HCT116 (cell line): ENCODE results near the gene S100G. TPM values are rescaled to one million over a fixed set of nuclear protein-coding genes. Genes with fewer than 3 reads are reported as not detected.

Source experiments
- ATAC-seq: fragments of 200-7000 bp; cut with Tn5 transposase; 2 replicates; pipeline ENCODE4 v1.9.1; 2020; ENCODE audit warnings: mild to moderate bottlenecking, moderate library complexity
- BruUV-seq: library from RNA; stranded (reverse); fragments of 400-500 nt; replicated peaks from 2 replicates; lab custom pipeline; 2021; lab: Mats Ljungman, UMichigan
- CTCF ChIA-PET: fragments of 300-600 bp; sonication (Branson Sonifier 250); formaldehyde crosslinking; loops from one replicate; lab custom pipeline; 2021; ENCODE audit warnings: antibody characterized with exemption; lab: Charles Lee
- POLR2A ChIA-PET: fragments of 300-600, 350-600 bp; sonication (Branson Sonifier 250); formaldehyde crosslinking; loops from one replicate; lab custom pipeline; 2021; ENCODE audit warnings: antibody characterized with exemption; lab: Charles Lee
- RAD21 ChIA-PET, 2 experiments: fragments of 300-600 bp; sonication (Branson Sonifier 250); formaldehyde crosslinking; loops; one replicate each; lab custom pipeline; 2023; ENCODE audit warnings: low total read pairs in 2 of 2; ENCODE audit not compliant: uncharacterized antibody in 2 of 2, unreplicated experiment in 2 of 2, low non-redundant PET in 1 of 2; lab: Charles Lee
- DNase-seq: peaks from one replicate; pipeline ENCODE4 v3.0.0-alpha.2; 2010; ENCODE audit warnings: low read depth, low spot score
- H2AFZ ChIP-seq: fragments of 200-600 bp; shearing (Covaris generic), sonication (generic); 2 replicates; pipeline ENCODE4 v1.6.1; 2017; ENCODE audit warnings: low read depth, mixed run types, mixed read lengths, antibody characterized with exemption, low read length; ENCODE audit not compliant: poor library complexity, severe bottlenecking
- H3K27ac ChIP-seq: 2 replicates; pipeline ENCODE4 v1.5.1; 2012; ENCODE audit warnings: low read depth, low read length
- H3K27me3 ChIP-seq: fragments of 200-600 bp; sonication (generic); 2 replicates; pipeline ENCODE4 v1.6.1; 2016; ENCODE audit warnings: mixed run types, low read length, mixed read lengths; ENCODE audit not compliant: insufficient read depth
- H3K36me3 ChIP-seq, 2 experiments: fragments of 200-500 bp in 1 of 2; fragments of 200-600 bp in 1 of 2; sonication (Bioruptor generic) in 1 of 2; sonication (generic) in 1 of 2; 2 replicates each; pipeline versions ENCODE4 v1.5.1 to v1.6.1; 2014 to 2016; ENCODE audit warnings: low read length in 2 of 2, inconsistent platforms in 1 of 2, mixed read lengths in 1 of 2, mixed run types in 1 of 2; ENCODE audit not compliant: insufficient read depth in 2 of 2, control insufficient read depth in 1 of 2
- H3K4me1 ChIP-seq, 2 experiments: fragments of 200-600 bp in 1 of 2; sonication (generic) in 1 of 2; 2 replicates each; pipeline versions ENCODE4 v1.5.1 to v1.6.1; 2012 to 2017; ENCODE audit warnings: low read length in 2 of 2, inconsistent platforms in 1 of 2, mild to moderate bottlenecking in 1 of 2, mixed read lengths in 1 of 2, mixed run types in 1 of 2, moderate library complexity in 1 of 2; ENCODE audit not compliant: insufficient read depth in 2 of 2, control insufficient read depth in 1 of 2
- H3K4me2 ChIP-seq: fragments of 200-600 bp; sonication (generic); 2 replicates; pipeline ENCODE4 v1.6.1; 2017; ENCODE audit warnings: mixed run types, low read length, mixed read lengths
- H3K4me3 ChIP-seq, 2 experiments: fragments of 200-600 bp in 1 of 2; sonication (generic) in 1 of 2; replicated peaks in 1 of 2; 2 replicates each; pipeline ENCODE4 v1.5.1; 2011 to 2016; ENCODE audit warnings: low read length in 2 of 2, control low read depth in 1 of 2, low read depth in 1 of 2, mild to moderate bottlenecking in 1 of 2, mixed read lengths in 1 of 2, mixed run types in 1 of 2
- H3K79me2 ChIP-seq: fragments of 200-600 bp; sonication (generic); 2 replicates; pipeline ENCODE4 v1.6.1; 2017; ENCODE audit warnings: mild to moderate bottlenecking, mixed run types, low read length, moderate library complexity, mixed read lengths; ENCODE audit not compliant: insufficient read depth
- H3K9ac ChIP-seq: fragments of 200-600 bp; sonication (generic); 2 replicates; pipeline ENCODE4 v1.6.1; 2016; ENCODE audit warnings: low read length, mixed read lengths
- H3K9me2 ChIP-seq: fragments of 200-600 bp; sonication (generic), shearing (Covaris generic); 2 replicates; pipeline ENCODE4 v1.6.1; 2017; ENCODE audit warnings: mixed run types, mild to moderate bottlenecking, moderate library complexity; ENCODE audit not compliant: insufficient read depth
- H3K9me3 ChIP-seq, 2 experiments: fragments of 200-500 bp in 1 of 2; fragments of 200-600 bp in 1 of 2; sonication (Bioruptor generic) in 1 of 2; sonication (generic) in 1 of 2; 2 replicates each; pipeline ENCODE4 v1.6.1; 2014 to 2017; ENCODE audit warnings: low read length in 2 of 2, mixed read lengths in 2 of 2, inconsistent platforms in 1 of 2, low read depth in 1 of 2, mild to moderate bottlenecking in 1 of 2, mixed run types in 1 of 2, moderate library complexity in 1 of 2; ENCODE audit not compliant: control insufficient read depth in 1 of 2, insufficient read depth in 1 of 2
- H4K20me1 ChIP-seq: fragments of 200-600 bp; sonication (generic), shearing (Covaris generic); 2 replicates; pipeline ENCODE4 v1.6.1; 2017; ENCODE audit warnings: mixed run types, mild to moderate bottlenecking, moderate library complexity; ENCODE audit not compliant: insufficient read depth
- CBX3 ChIP-seq: IDR thresholded peaks from 2 replicates; pipeline ENCODE4 v1.6.1; 2012; ENCODE audit warnings: low read depth
- CEBPB ChIP-seq: IDR thresholded peaks from 2 replicates; pipeline ENCODE4 v1.6.1; 2012; ENCODE audit warnings: low read depth
- EGR1 ChIP-seq: IDR thresholded peaks from 2 replicates; pipeline ENCODE4 v1.6.1; 2012; ENCODE audit warnings: low read depth
- EZH2phosphoT487 ChIP-seq: fragments of 200-600 bp; IDR thresholded peaks from 2 replicates; pipeline ENCODE4 v1.6.1; 2018; ENCODE audit warnings: antibody characterized with exemption, borderline replicate concordance
- FOSL1 ChIP-seq: IDR thresholded peaks from 2 replicates; pipeline ENCODE4 v1.6.1; 2012; ENCODE audit warnings: low read depth
- MAX ChIP-seq: IDR thresholded peaks from 2 replicates; pipeline ENCODE4 v1.6.1; 2012
- POLR2A ChIP-seq: IDR thresholded peaks from 2 replicates; pipeline ENCODE4 v1.7.0; 2011; ENCODE audit warnings: borderline replicate concordance; ENCODE audit not compliant: insufficient read depth, insufficient read length; ENCODE audit errors: extremely low read depth
- POLR2AphosphoS5 ChIP-seq: IDR thresholded peaks from 2 replicates; pipeline ENCODE4 v1.6.1; 2011; ENCODE audit warnings: mild to moderate bottlenecking, low read depth, low read length, moderate library complexity
- RAD21 ChIP-seq: IDR thresholded peaks from 2 replicates; pipeline ENCODE4 v1.6.1; 2012; ENCODE audit warnings: low read depth, mild to moderate bottlenecking
- TCF7L2 ChIP-seq: IDR thresholded peaks from 2 replicates; pipeline ENCODE4 v1.7.0; 2011; ENCODE audit warnings: borderline replicate concordance, inconsistent platforms; ENCODE audit not compliant: insufficient read depth, insufficient read length; ENCODE audit errors: extremely low read depth
- YY1 ChIP-seq: IDR thresholded peaks from 2 replicates; pipeline ENCODE4 v1.6.1; 2011; ENCODE audit warnings: low read length, low read depth, moderate library complexity, mild to moderate bottlenecking; ENCODE audit not compliant: insufficient replicate concordance; ENCODE audit errors: extremely low read depth
- ZFX ChIP-seq: fragments of 450-650 bp; IDR thresholded peaks from 2 replicates; pipeline ENCODE4 v1.6.1; 2017
- intact Hi-C: fragments of 100-400 bp; cut with micrococcal nuclease; formaldehyde crosslinking; loops from 2 replicates; pipeline ENCODE4 v1.10.0; 2022
- total RNA-seq: library from RNA; stranded (reverse); gene quantifications from one replicate; pipeline ENCODE4 v1.2.1, GENCODE V29; 2021; ENCODE audit not compliant: unreplicated experiment

S100G gene
- total RNA-seq, 1 experiment from 2014 or later: not detected

- POLR2A ChIA-PET: no interaction called here
- TF ChIP-seq POLR2AphosphoS5: no peak
- no peak for TF ChIP-seq FOSL1
- no peak for TF ChIP-seq MAX
- TF ChIP-seq TCF7L2: no peak
- Histone ChIP-seq H2AFZ (no peak overlapping the region), H3K9me2 (no peaks in the 10 kb centered on the region), H3K4me2 (no peak overlapping the region), H3K79me2 (no peaks in the 10 kb centered on the region), H4K20me1 (no peaks in the 10 kb centered on the region), H3K36me3 (no peaks in the 10 kb centered on the region; a peak in 1 of 4 replicates), H3K9ac (no peak overlapping the region), H3K4me1 (no peaks in the 10 kb centered on the region), H3K9me3 (no peaks in the 10 kb centered on the region), H3K27ac (no peak overlapping the region), H3K27me3 (no peaks in the 10 kb centered on the region), H3K4me3 (no peak overlapping the region)
- DNase-seq (no peak), ATAC-seq (no peak)
- no TSS peak for BruUV-seq
- intact Hi-C loops: no loop called here
- RAD21 ChIA-PET: no interaction called here
- CTCF ChIA-PET: no interaction called here
Measured at GRCh38 chrX:16696956-16697355, 47.0 kb downstream of the S100G start.

- H3K9me3 ChIP-seq: no peaks in the 10 kb centered on the region
- H3K9ac ChIP-seq: no peak overlapping the region
- BruUV-seq: no TSS peak
- no peak overlapping the region for H3K4me3 ChIP-seq
- H3K79me2 ChIP-seq: no peaks in the 10 kb centered on the region
- POLR2A ChIA-PET: no interaction called here
- H3K27me3 ChIP-seq: no peaks in the 10 kb centered on the region
- no peak for DNase-seq
- intact Hi-C loops: no loop called here
- TF ChIP-seq YY1 (no peak), RAD21 (no peak), EGR1 (no peak), CBX3 (no peak), CEBPB (no peak), ZFX (no peak), EZH2phosphoT487 (no peak), POLR2A (no peak), MAX (no peak)
- TF ChIP-seq, all 23 proteins: peak for 0
- Histone ChIP-seq H3K9me2 (no peaks in the 10 kb centered on the region), H3K27ac (no peak overlapping the region), H2AFZ (no peak overlapping the region), H4K20me1 (no peaks in the 10 kb centered on the region), H3K4me2 (no peak overlapping the region), H3K4me1 (no peaks in the 10 kb centered on the region), H3K36me3 (no peaks in the 10 kb centered on the region; a peak in 1 of 4 replicates)
- no peak for ATAC-seq
- RAD21 ChIA-PET: no interaction called here
- CTCF ChIA-PET: no interaction called here
Measured at GRCh38 chrX:16699389-16699788, 49.4 kb downstream of the S100G start.
